ENCODE data around the gene CEBPA. TPM values are rescaled to one million over a fixed set of nuclear protein-coding genes. Genes with fewer than 3 reads are reported as not detected.
A peak's percentile ranks its signal among the peaks of the same experiment; 100 is the strongest.
"Not testable (repeated sequence)": the region's sequence is repeated elsewhere in the genome, so short reads cannot be mapped to it uniquely, and the experiment has no call there.

CEBPA gene
- total RNA-seq, 1 donor from 2014 or later = 0.99 TPM

DNA sequence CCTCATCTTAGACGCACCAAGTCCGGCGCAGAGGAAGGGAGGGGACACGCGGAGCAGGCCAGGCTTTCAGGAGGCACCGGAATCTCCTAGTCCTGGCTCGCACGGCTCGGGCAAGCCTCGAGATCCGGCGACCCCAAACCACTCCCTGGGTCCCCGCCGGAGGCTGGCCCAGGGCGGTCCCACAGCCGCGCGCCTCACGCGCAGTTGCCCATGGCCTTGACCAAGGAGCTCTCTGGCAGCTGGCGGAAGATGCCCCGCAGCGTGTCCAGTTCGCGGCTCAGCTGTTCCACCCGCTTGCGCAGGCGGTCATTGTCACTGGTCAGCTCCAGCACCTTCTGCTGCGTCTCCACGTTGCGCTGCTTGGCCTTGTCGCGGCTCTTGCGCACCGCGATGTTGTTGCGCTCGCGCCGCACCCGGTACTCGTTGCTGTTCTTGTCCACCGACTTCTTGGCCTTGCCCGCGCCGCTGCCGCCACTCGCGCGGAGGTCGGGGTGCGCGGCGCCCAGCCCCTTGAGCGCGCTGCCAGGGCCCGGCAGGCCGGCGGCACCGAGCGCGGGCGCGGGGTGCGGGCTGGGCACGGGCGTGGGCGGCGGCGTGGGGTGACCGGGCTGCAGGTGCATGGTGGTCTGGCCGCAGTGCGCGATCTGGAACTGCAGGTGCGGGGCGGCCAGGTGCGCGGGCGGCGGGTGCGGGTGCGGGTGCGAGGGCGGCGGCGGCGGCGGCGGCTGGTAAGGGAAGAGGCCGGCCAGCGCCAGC lies 1.0 kb downstream of the CEBPA start:
- DNase-seq (ENCODE audit: low read depth) = no peak

DNA sequence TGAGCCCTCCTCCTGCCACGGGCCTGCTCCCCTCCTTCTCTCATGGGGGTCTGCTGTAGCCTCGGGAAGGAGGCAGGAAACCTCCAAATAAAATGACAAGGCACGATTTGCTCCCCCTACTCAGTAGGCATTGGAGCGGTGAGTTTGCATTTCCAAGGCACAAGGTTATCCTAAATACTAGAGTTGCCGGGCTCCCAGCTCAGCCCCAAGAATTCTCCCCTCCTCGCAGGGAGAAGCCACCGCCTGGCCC lies 1.5 kb downstream of the CEBPA start:
- DNase-seq (ENCODE audit: low read depth) = no peak

DNA sequence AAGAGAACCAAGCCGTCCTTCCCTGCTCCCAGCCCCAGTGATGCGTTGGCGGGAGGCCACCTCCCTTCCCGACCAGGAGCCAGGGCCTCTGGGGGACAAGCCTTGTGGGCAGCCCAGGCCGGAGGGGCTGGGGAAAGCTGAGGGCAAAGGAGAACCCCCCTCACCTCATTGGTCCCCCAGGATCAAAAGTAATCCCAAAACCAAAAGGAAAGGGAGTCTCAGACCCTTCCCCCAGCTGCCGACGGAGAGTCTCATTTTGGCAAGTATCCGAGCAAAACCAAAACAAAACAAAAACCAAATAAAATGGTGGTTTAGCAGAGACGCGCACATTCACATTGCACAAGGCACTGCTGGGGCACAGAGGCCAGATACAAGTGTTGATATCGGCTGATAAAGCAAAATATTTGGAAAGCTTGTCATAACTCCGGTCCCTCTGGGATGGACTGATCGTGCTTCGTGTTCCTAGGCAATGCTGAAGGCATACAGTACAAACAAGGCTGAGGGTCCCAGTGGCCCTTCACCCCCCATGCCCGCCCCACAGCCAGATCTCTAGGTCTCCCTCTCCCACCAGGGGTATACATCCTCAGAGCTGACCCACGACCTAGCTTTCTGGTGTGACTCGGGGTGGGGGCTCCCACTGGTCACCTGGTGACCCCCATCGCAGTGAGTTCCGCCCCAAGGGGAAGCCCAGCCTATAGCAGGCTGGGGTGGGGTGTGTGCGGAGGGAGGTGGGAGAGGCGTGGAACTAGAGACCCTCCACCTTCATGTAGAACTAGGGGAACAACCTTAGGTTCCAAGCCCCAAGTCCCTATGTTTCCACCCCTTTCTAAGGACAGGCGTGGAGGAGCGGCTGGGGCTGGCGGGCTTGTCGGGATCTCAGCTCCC lies 2.1 kb downstream of the CEBPA start:
- no peak for DNase-seq (ENCODE audit: low read depth)

DNA sequence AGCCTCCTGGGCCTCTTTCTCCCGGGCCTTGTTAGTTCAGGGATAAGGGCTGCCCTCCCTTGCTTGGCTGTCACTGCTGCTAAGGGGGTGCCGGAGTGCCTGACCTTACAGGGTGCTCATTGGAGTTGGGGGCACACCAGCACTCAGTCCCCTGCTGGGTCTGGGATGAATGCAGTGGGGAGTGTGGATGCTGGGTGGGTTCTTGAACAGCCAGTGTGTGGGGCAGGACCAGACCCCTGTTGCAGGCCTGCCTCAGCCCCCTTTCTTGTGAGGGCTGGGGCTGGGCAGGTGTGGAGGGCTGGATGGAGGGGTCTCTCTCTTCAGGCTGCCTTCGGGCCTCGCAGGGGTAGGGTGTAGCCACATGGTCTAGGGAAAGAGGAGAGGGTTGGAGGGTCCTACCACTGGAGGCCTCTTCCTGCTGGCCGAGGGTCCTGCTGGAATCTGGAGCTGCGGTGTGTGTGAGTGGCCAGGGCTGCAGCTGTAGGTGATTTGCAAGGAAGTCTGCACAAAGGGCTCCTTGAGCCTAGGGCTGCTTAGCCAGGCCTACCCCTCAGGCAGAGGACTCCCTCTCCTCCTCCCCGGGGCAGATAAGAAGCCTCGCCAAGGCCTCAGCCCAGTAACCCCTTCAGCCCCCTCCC lies 3.2 kb downstream of the CEBPA start:
- DNase-seq (ENCODE audit: low read depth) = no peak

DNA sequence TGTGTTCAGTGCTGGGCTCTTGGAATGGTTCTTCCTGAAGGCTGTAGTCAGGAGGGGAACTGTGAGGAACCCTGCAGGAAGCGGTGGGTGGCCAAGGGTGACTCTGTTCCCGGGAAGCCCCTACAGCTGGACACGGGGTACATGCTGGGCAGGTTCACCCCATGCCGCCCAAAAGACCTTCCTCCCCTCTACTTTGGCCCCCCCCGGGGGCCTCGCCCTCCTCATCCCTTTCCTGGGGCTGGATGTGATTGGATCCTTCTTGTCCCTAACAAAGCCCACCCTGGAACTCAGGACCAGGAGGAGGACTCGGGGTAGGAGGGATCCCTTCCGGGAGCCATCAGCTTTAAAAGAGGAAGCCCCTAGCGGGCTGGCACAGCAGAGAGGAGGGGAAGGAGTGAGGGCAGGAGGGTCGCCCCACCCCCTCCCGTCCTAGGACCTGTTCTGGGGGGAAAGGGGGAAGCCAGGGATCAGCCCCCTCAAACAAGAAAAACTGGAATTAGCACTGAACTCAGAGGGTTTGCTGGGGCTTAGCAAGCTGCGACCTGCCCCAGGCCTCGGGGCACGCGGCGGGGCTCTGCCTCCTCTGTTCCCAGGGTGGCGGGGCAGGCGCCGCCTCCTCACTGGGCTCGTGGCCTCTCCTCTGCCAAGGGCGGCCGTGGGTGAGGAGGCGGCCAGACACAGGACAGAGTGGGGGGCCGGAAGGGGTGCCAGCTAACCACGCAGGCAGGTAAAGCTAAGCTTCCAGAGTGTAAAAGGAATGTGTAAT lies 4.0 kb downstream of the CEBPA start:
- no peak for DNase-seq (ENCODE audit: low read depth)

GRCh38 chr19:33297401-33298145 lies 4.8 kb downstream of the CEBPA start:
- DNase-seq (ENCODE audit: low read depth) = no peak

DNA sequence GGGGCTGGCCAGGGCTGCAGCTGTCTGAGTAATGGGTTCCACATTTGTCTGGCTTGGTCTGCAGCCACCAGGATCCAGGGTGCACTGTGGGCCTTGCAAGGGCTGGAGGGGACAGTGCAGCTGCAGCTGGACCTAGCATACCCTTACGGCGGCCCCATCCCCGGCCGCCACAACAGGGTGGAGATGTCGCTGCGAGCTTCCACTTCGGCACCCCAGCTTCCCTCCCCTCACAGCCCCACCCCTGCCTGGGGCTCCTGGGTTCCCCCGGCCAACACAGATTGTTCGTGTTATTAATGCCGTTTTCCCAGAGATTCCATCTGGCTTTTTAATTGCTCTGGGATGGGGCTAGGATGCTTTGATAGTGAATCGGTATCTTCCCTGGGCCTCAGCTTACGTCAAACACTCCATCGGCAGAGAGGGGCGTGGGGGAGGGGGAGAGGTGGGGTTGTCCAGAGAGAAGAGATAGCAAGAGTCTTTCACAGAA lies 5.8 kb downstream of the CEBPA start:
- DNase-seq (ENCODE audit: low read depth) = no peak

GRCh38 chr19:33295621-33296487 lies 6.5 kb downstream of the CEBPA start:
- DNase-seq (ENCODE audit: low read depth) = no peak

- DNase-seq (ENCODE audit: low read depth) = not testable (repeated sequence)
Measured at GRCh38 chr19:33295046-33295445, 7.3 kb downstream of the CEBPA start.

DNA sequence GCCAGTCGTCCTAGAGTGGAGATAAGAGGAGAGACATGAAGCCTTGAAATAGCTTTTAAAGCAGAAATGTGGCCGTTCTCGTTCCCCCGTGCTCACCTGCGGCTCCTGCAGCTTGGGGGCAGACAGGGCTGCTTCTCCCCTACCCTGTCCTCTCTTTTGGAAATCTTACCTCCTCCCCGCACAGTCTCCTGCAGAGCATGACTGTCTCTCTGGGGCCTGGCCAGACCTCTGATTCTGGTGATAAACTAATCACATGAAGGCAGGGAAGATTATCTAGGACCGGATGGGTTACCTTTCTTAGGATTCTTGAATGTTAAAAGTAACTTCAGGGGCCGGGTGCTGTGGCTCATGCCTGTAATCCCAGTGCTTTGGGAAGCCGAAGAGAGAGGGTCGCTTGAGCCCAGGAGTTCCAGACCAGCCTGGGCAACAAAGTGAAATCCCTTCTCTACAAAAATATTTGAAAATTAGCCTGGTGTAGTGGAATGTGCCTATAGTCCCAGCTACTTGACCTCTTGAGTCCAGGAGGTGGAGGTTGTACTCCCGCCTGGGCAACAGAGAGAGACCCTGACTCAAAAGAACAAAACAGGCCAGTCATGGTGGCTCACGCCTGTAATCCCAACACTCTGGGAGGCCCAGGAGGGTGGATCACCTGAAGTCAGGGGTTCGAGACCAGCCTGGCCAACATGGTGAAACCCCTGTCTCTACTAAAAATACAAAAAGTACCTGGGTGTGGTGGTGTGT lies 8.1 kb downstream of the CEBPA start:
- DNase-seq (ENCODE audit: low read depth) = no peak

- DNase-seq (ENCODE audit: low read depth) = peak; percentile 78
Measured at GRCh38 chr19:33293255-33294057, 8.9 kb downstream of the CEBPA start.

DNA sequence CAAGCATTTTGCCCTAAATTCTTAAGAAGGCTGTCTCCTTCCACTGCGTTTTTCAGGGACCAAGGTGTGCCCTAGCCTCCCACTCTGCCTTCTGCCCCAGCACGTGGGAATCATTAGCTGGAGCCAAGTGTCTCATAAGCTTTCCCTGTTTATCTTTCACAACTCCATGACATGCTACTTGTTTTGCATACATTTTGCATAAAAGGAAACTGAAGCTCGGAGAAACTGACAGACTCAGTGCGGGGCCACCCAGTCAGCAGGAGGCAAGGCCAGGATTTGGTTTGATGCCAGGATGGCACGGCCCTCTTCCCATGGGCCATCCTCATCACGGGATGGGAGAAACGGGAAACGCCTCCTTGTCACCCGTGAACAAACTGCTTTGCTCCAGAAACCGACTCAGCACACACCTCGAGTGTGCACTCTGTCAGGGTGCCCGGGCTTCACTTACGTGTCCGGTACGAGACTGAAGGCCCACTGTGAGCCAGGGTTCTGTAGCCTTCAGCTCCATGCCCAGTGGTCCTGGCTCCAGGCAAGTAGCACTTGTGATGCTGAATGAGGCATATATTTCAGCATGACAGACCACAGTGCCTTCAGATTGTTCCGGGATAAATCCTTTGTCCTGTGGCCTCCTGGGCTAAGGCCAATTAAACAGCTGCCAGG lies 9.6 kb downstream of the CEBPA start:
- DNase-seq (ENCODE audit: low read depth) = peak; percentile 58

DNA sequence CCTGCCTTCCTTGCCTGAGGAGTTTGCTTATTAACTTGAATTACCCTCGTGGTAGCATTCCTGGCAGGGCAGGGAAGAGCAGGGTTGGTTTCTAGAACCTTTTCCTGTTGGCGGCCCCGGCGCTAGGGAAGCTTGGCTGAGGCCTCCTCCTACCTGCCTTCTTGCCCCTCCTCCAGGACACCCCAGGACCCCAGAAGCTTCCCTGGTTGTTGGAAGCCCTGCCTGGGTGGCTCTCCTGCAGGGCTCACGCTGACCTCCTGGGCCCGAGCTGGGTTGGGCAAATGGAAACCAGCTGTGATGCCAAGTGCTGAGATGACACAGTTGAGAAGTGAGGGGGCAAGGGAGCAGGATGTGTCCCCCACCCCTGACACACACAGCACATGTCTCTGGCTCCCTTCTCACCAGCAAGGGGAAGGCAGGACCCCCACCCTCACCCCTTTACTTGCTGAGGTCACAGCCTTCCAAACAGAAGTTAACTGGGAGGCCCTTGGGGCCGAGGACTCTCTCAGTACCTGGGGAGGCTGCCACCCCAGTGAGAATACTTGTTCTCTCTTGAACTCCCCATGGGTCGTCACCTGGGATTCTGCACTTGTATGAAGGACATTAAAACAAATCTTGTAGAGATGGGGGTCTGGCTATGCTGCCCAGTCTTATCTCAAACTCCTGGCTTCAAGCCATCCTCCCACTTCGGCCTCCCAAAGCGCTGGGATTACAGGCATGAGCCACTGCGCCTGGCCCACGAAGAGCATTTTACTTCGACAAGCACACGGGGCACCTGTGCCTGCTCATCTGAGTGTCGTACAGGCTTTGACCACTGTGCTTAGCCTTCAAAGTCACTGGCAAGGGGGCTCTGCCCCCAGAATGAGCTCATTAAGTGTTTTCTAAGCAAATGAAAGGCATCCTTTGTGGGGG lies 10.5 kb downstream of the CEBPA start:
- DNase-seq (ENCODE audit: low read depth) = peak; percentile 71

- peak; percentile 67 for DNase-seq (ENCODE audit: low read depth)
Measured at GRCh38 chr19:33290956-33291622, 11.2 kb downstream of the CEBPA start.

- DNase-seq (ENCODE audit: low read depth) = no peak
Measured at GRCh38 chr19:33290082-33290815, 12.1 kb downstream of the CEBPA start.

GRCh38 chr19:33289261-33289660 lies 13.1 kb downstream of the CEBPA start:
- no peak for DNase-seq (ENCODE audit: low read depth)
